Measurements from ENCODE around the gene ANKRD34A.

- no peak for TF ChIP-seq EZH2 (IDR thresholded peaks at IDR 0.05; ENCODE audit: borderline replicate concordance)
- TF ChIP-seq CTCF (IDR thresholded peaks at IDR 0.05; ENCODE audit: poor library complexity): no peak
Observed at GRCh38 chr1:145936247-145936646, 28.1 kb downstream of the ANKRD34A start.
